Activated T-cell treated with anti-CD3 and anti-CD28 coated beads, Interleukin-2, amount 50 U/mL, for 72 hours (primary cell): ENCODE measurements around the gene CYB5R4. TPM values are rescaled to one million over a fixed set of nuclear protein-coding genes. Genes with fewer than 3 reads are reported as not detected.
"Not testable (repeated sequence)": the region's sequence is repeated elsewhere in the genome, so short reads cannot be mapped to it uniquely, and the experiment has no call there.

Experiments
- ATAC-seq, 2 donors: fragments of 150-1000 bp; cut with Tn5 transposase; replicated peaks in 1 of 2; 2 replicates each; pipeline ENCODE4 v1.10.0; 2021; ENCODE audit warnings: moderate library complexity in 2 of 2, mild to moderate bottlenecking in 1 of 2
- DNase-seq, 2 donors: peaks; one replicate each; pipeline ENCODE4 v3.0.0; 2021 to 2022; ENCODE audit warnings: mixed read lengths in 1 of 2
- H3K27ac Mint-ChIP-seq: one replicate; pipeline ENCODE4 v1.8.0; 2022; ENCODE audit warnings: mild to moderate bottlenecking, moderate library complexity, mixed read lengths
- H3K27me3 Mint-ChIP-seq: one replicate; pipeline ENCODE4 v1.8.0; 2022; ENCODE audit warnings: low read depth, mixed read lengths
- H3K36me3 Mint-ChIP-seq, 2 donors: one replicate each; pipeline ENCODE4 v1.8.0; 2022; ENCODE audit warnings: mixed read lengths in 2 of 2, mild to moderate bottlenecking in 1 of 2; ENCODE audit not compliant: insufficient read depth in 2 of 2
- H3K4me1 Mint-ChIP-seq: one replicate; pipeline ENCODE4 v1.8.0; 2022; ENCODE audit warnings: low read depth, mixed read lengths
- H3K4me3 Mint-ChIP-seq, 2 donors: one replicate each; pipeline ENCODE4 v1.8.0; 2022; ENCODE audit warnings: mild to moderate bottlenecking in 2 of 2, mixed read lengths in 2 of 2, moderate library complexity in 2 of 2
- H3K9me3 Mint-ChIP-seq, 2 donors: one replicate each; pipeline ENCODE4 v1.8.0; 2022; ENCODE audit warnings: mixed read lengths in 2 of 2
- total RNA-seq, 2 donors: library from RNA; stranded (reverse); gene quantifications; one replicate each; pipeline ENCODE4 v1.2.3, GENCODE V29; 2022

CYB5R4 gene
- total RNA-seq, 2 donors from 2014 or later = 26.7 to 32.0 TPM

DNA sequence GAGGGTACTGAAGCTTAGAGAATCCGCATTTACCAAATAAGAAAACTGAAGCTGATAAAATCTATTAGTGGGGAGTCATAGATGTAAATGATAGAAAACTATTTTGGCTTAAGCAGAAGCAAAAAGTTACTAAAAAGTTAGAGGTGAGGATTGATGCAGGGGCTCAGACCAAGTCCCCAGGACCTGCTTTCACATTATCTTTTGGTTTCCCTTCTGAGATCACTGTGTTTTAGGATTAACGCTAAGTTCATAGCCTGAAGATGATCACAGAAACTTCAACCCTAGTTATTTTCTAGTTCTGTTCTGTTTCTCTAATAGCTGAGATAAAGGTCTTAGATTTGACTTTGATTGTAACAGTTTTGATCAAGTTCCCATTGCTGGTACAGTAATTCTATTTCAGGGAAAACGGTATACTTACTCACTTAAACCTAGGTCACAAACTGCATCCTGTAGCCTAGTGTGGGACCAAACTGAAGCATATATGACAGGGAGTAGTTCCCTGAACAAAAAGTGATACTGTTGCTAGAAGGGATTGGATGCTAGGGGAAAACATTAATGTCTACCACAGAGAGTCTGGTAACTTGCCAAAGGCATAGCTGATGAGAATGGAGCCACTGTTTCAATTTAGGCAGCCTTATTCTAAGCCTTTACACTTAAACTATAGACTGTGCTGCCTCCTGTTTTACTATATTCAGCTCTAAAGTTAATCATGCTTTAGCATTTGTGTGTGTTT is 13.1 kb downstream of the CYB5R4 start:
- H3K4me1 Mint-ChIP-seq = peaks cover 18% of the 10 kb centered on the region
- H3K4me3 Mint-ChIP-seq = no peak overlapping the region
- H3K36me3 Mint-ChIP-seq = peaks cover 2 to 11% of the 10 kb centered on the region in 2 donors
- ATAC-seq = no peak
- no peaks in the 10 kb centered on the region for H3K27me3 Mint-ChIP-seq
- H3K9me3 Mint-ChIP-seq = no peaks in the 10 kb centered on the region
- H3K27ac Mint-ChIP-seq = no peak overlapping the region
- no peak for DNase-seq

DNA sequence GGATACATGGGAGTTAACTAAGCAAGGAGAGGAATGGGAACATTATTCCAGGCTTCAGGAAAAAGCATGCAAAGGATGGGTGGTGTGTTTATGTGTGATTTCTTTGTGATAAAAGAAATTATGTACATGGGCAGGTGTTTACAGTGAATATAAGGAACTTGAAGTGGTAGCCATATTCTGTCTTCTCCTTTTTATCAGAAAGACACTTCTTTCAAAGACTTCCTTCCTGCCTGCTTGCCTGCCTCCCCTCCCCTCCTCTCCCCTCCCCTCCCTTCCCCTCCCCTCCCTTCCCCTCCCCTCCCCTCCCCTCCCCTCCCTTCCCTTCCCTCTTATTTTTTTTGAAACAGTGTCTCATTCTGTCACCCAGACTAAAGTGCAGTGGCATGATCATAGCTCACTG is 14.4 kb downstream of the CYB5R4 start:
- Mint-ChIP-seq H3K27ac (peak overlapping the region; percentile 79), H3K4me1 (peaks cover 20% of the 10 kb centered on the region), H3K36me3 (peaks cover 0 to 2% of the 10 kb centered on the region in 2 donors), H3K4me3 (no peak overlapping the region), H3K27me3 (no peaks in the 10 kb centered on the region), H3K9me3 (no peaks in the 10 kb centered on the region)
- no peak for DNase-seq
- ATAC-seq = no peak

- Mint-ChIP-seq H3K4me1 (peaks cover 28% of the 10 kb centered on the region), H3K9me3 (no peaks in the 10 kb centered on the region), H3K4me3 (no peak overlapping the region), H3K36me3 (peaks cover 0 to 2% of the 10 kb centered on the region in 2 donors), H3K27me3 (no peaks in the 10 kb centered on the region), H3K27ac (no peak overlapping the region)
- DNase-seq = no peak
- ATAC-seq = no peak
Observed at GRCh38 chr6:83875843-83876242, 16.4 kb downstream of the CYB5R4 start.

GRCh38 chr6:83878902-83879644 is 19.6 kb downstream of the CYB5R4 start:
- Mint-ChIP-seq H3K4me3 (no peak overlapping the region), H3K4me1 (peaks cover 22% of the 10 kb centered on the region), H3K36me3 (no peaks in the 10 kb centered on the region), H3K27me3 (no peaks in the 10 kb centered on the region), H3K27ac (no peak overlapping the region), H3K9me3 (no peaks in the 10 kb centered on the region)
- no peak for ATAC-seq
- no peak for DNase-seq

GRCh38 chr6:83879746-83880145 is 20.3 kb downstream of the CYB5R4 start:
- no peak overlapping the region for H3K4me3 Mint-ChIP-seq
- peaks cover 28% of the 10 kb centered on the region for H3K4me1 Mint-ChIP-seq
- ATAC-seq = no peak
- DNase-seq = no peak
- H3K36me3 Mint-ChIP-seq = no peaks in the 10 kb centered on the region
- peak overlapping the region; percentile 70 for H3K27ac Mint-ChIP-seq
- no peaks in the 10 kb centered on the region for H3K27me3 Mint-ChIP-seq
- H3K9me3 Mint-ChIP-seq = no peaks in the 10 kb centered on the region

- Mint-ChIP-seq H3K27ac (no peak overlapping the region), H3K4me3 (no peak overlapping the region), H3K4me1 (peaks cover 28% of the 10 kb centered on the region), H3K27me3 (no peaks in the 10 kb centered on the region), H3K36me3 (no peaks in the 10 kb centered on the region), H3K9me3 (no peaks in the 10 kb centered on the region)
- ATAC-seq (no peak), DNase-seq (no peak)
Observed at GRCh38 chr6:83883240-83883639, 23.8 kb downstream of the CYB5R4 start.

- ATAC-seq (peak; percentile 59 to 65), DNase-seq (no peak)
- Mint-ChIP-seq H3K9me3 (no peaks in the 10 kb centered on the region), H3K27ac (no peak overlapping the region), H3K27me3 (no peaks in the 10 kb centered on the region), H3K4me1 (peaks cover 22% of the 10 kb centered on the region), H3K36me3 (no peaks in the 10 kb centered on the region), H3K4me3 (no peak overlapping the region)
Observed at GRCh38 chr6:83884523-83884922, 25.0 kb downstream of the CYB5R4 start.

DNA sequence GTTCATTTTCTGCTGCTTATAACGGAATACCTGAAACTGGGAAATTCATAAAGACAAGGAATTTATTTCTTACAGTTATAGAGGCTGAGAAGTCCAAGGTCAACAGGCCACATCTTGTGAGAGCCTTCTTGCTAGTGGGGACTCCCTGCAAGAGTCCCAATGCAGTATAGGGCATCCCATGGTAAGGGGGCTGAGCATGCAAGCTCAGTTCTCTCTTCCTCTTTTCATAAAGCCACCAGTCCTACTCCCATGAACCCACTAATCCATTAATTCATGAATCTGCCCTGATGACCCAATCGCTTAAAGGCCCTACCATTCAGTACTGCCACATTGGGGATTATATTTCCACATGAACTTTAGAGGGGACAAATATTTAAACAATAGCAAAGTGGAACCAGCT is 26.5 kb downstream of the CYB5R4 start:
- no peaks in the 10 kb centered on the region for H3K27me3 Mint-ChIP-seq
- H3K9me3 Mint-ChIP-seq = no peaks in the 10 kb centered on the region
- no peak overlapping the region for H3K4me3 Mint-ChIP-seq
- ATAC-seq (no peak), DNase-seq (no peak)
- H3K36me3 Mint-ChIP-seq = no peaks in the 10 kb centered on the region
- H3K27ac Mint-ChIP-seq = no peak overlapping the region
- H3K4me1 Mint-ChIP-seq = peaks cover 18% of the 10 kb centered on the region

DNA sequence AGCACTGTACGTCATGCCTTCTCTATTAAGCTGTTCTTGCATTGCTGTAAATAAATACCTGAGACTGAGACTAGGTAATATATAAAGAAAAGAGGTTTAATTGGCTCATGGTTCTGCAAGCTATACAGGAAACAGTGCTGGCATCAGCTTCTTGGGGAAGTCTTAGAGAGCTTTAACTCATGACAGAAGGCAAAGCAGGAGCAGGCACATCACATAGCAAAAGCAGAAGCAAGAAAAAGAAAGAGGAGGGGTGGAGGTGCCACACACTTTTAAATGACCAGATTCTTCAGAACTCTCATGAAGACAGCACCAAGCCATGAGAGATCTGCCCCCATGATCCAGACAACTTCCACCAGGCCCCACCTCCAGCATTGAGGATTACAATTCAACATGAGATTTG is 30.1 kb downstream of the CYB5R4 start:
- Mint-ChIP-seq H3K4me1 (peaks cover under 1% of the 10 kb centered on the region), H3K4me3 (no peak overlapping the region), H3K27me3 (no peaks in the 10 kb centered on the region), H3K36me3 (peaks cover 0 to 5% of the 10 kb centered on the region in 2 donors), H3K27ac (no peak overlapping the region), H3K9me3 (no peaks in the 10 kb centered on the region)
- no peak for DNase-seq
- ATAC-seq = no peak

DNA sequence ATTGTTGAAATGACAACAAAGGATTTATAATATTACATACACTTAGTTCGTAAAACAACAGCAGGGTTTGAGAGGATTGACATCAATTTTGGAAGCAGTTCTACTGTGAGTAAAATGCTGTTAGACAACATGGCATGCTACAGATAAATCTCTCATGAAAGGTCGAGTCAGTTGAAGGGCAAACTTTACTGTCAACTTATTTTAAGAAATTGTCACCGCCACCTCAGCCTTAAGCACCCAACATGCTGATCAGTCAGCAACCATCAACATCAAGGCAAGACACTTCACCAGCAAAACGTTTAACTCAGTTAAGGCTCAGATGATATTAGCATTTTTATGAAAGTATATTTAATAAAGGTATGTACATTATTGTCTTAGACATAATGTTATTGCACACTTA is 31.0 kb downstream of the CYB5R4 start:
- Mint-ChIP-seq H3K4me3 (no peak overlapping the region), H3K9me3 (no peaks in the 10 kb centered on the region), H3K4me1 (no peaks in the 10 kb centered on the region), H3K36me3 (peaks cover 0 to 5% of the 10 kb centered on the region in 2 donors), H3K27me3 (no peaks in the 10 kb centered on the region), H3K27ac (no peak overlapping the region)
- DNase-seq (no peak), ATAC-seq (no peak)

GRCh38 chr6:83891586-83891985 is 32.1 kb downstream of the CYB5R4 start:
- no peak for ATAC-seq
- no peaks in the 10 kb centered on the region for H3K27me3 Mint-ChIP-seq
- H3K4me1 Mint-ChIP-seq = no peaks in the 10 kb centered on the region
- peaks cover 0 to 2% of the 10 kb centered on the region in 2 donors for H3K9me3 Mint-ChIP-seq
- no peak overlapping the region for H3K27ac Mint-ChIP-seq
- peaks cover 0 to 7% of the 10 kb centered on the region in 2 donors for H3K36me3 Mint-ChIP-seq
- DNase-seq = no peak
- no peak overlapping the region for H3K4me3 Mint-ChIP-seq

DNA sequence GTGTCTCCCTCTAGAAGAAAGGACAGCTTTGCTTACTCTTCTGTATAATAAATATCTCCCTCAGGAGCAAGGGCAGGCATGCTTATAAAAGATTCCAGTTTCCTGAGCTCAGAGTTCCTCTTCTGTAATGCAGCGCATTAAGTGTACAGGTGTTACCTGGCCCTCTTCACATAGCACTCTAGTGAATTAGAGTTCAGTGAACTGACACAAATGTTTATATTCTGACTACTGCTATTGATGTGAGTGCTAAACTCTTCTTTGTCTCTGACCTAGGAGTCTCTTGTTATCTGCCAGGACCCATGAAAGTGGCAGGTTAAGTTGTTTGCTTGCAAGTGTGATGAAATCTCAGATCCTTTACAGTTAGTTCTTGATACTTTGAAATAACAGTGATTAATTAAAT is 33.5 kb downstream of the CYB5R4 start:
- no peak for DNase-seq
- H3K27me3 Mint-ChIP-seq = no peaks in the 10 kb centered on the region
- H3K4me1 Mint-ChIP-seq = no peaks in the 10 kb centered on the region
- ATAC-seq = no peak
- H3K36me3 Mint-ChIP-seq = peaks cover 2 to 14% of the 10 kb centered on the region in 2 donors
- no peak overlapping the region for H3K4me3 Mint-ChIP-seq
- H3K27ac Mint-ChIP-seq = no peak overlapping the region
- H3K9me3 Mint-ChIP-seq = peaks cover 0 to 2% of the 10 kb centered on the region in 2 donors

GRCh38 chr6:83897094-83897493 is 37.6 kb downstream of the CYB5R4 start:
- H3K27ac Mint-ChIP-seq, ATAC-seq, H3K4me1 Mint-ChIP-seq, DNase-seq, H3K4me3 Mint-ChIP-seq, H3K27me3 Mint-ChIP-seq: not testable (repeated sequence)
- peaks cover 13 to 22% of the 10 kb centered on the region in 2 donors for H3K36me3 Mint-ChIP-seq
- H3K9me3 Mint-ChIP-seq = peaks cover 7 to 10% of the 10 kb centered on the region in 2 donors
